LNCAP (cell line): ENCODE data around the gene CEP19.

Experiments
- CTCF ChIP-seq: fragments of 450-650 bp; IDR thresholded peaks from 2 replicates; pipeline ENCODE4 v1.5.1; 2017; ENCODE audit warnings: mild to moderate bottlenecking

CEP19 gene

GRCh38 chr3:196697270-196697669, 14.8 kb downstream of the CEP19 start:
- TF ChIP-seq CTCF = no peak

- no peak for TF ChIP-seq CTCF
Observed at GRCh38 chr3:196695849-196696226, 16.2 kb downstream of the CEP19 start.

- TF ChIP-seq CTCF = no peak
Observed at GRCh38 chr3:196694941-196695848, 16.9 kb downstream of the CEP19 start.

GRCh38 chr3:196694202-196694638, 17.8 kb downstream of the CEP19 start:
- peak; percentile 12; the same call in 1 of the 2 replicates for TF ChIP-seq CTCF

GRCh38 chr3:196691386-196691785, 20.7 kb downstream of the CEP19 start:
- TF ChIP-seq CTCF = no peak

- no peak for TF ChIP-seq CTCF
Observed at GRCh38 chr3:196689941-196690660, 21.9 kb downstream of the CEP19 start.

- TF ChIP-seq CTCF = no peak
Observed at GRCh38 chr3:196688349-196688748, 23.7 kb downstream of the CEP19 start.
